NK-92 treated with Interleukin-12 subunit alpha and Interleukin-12 subunit beta, amount 100 ng/mL, for 24 hours (cell line): ENCODE measurements around the gene CAPZB.

Experiments used
- DNase-seq: peaks from one replicate; lab custom pipeline; 2025; lab: John Stamatoyannopoulos, UW

Gene CAPZB

GRCh38 chr1:19367584-19368041 is 117.7 kb downstream of the CAPZB start:
- DNase-seq = no peak

DNA sequence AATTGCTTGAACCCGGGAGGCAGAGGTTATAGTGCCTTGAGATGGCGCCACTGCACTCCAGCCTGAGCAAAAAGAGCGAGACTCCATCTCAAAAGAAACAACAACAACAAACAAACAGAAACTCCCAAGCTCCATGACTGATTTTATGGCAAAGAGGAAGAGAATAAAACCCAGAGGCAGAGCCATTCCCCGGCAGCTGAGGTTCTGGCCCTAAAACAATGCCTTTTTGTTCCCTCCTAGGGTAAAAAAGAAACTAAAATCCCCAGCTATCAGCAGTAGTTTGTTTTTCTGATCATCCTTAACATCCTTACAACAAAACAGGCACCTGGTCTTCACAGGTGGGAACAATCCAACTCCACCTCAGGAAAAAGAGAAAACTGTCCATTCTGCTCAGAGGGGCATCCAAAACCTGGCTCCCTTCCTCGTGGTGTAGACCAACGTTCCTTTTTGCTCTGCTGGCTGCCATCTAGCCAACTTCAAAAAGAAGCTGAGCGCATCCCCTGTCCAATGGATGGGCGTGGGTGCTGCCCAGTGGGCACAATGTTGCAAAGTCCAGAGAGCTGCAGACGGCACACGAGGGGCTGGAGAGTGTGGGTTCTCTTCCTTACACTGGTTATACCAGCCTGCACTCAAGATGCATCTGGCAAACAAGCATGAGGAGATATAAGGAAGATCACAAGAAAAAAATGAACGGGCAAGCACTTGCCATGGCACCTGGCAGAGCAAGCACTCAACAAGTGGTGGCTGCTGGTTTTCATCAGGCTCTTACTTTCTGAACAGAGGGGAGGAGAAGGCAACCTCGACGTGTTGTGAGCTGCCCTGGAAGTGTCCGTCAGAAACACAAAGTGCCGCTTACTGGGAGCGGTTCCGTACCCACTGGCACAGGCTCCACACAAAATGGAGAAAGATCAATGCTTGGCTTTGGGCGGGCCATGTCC is 118.5 kb downstream of the CAPZB start:
- no peak for DNase-seq

DNA sequence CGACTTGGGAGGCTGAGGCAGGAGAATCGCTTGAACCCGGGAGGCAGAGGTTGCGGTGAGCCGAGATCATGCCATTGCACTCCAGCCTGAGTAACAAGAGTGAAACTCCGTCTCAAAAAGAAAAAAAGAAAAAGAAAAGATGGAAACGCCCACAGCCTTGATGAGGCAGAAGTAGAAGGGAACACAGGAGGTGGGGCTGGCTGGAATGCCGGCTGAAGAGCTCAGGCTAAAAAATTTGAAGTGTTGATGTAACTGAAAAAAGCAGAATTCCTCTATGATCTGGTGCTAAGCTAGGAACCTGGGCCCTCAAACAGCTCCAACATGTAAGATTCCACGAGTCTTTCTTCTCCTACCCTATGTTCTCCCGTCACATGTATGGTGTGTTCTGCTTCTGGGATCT is 119.6 kb downstream of the CAPZB start:
- no peak for DNase-seq

GRCh38 chr1:19363536-19364152 is 121.7 kb downstream of the CAPZB start:
- DNase-seq = no peak

GRCh38 chr1:19361611-19362147 is 123.7 kb downstream of the CAPZB start:
- DNase-seq = no peak

GRCh38 chr1:19360843-19361610 is 124.3 kb downstream of the CAPZB start:
- DNase-seq = no peak

- no peak for DNase-seq
Observed at GRCh38 chr1:19360432-19360831, 124.9 kb downstream of the CAPZB start.

- DNase-seq = no peak
Observed at GRCh38 chr1:19360016-19360415, 125.3 kb downstream of the CAPZB start.

- no peak for DNase-seq
Observed at GRCh38 chr1:19359357-19359756, 126.0 kb downstream of the CAPZB start.

GRCh38 chr1:19358710-19359109 is 126.6 kb downstream of the CAPZB start:
- DNase-seq = no peak

GRCh38 chr1:19357299-19357986 is 127.9 kb downstream of the CAPZB start:
- no peak for DNase-seq

DNA sequence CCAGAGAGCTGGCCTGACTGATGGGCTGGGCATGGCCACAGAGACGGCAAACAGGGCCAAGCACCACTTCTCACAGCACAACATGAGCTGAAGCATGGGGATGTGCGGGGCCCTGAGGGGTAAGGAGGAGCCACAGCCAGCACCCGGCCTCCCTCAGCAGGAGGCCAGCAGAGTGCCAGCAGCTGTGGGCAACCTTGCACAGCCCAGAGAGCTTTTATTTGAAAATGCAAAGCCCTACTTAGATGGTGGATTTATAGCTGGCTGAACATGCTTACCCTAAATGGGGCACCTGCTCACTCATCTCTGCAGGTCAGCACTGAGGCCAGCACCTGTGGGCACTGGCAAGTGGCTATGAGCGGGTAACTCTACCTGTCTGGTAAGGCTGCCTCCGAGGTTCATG is 129.1 kb downstream of the CAPZB start:
- DNase-seq = no peak

DNA sequence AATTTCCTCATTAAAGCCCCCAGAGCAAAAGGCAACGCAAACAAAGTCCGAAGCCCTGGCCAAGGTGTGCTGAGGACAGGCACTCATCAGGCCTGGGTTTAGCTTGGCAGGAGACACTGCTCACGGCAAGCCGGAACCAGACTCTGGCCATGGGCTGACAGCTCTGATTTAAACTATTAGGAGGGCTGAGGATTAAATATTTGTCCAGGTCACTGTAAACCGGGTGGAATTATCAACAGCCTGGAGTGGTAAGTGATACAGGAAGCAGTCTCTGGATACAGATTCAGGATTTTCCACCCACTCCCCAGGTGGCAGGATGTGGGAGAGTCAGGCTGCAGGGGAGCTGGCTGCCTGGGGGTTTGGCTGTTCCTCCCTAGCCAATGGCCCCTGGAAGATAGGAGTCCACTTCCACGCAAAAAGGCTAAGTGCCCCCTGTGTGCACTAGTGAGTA is 130.8 kb downstream of the CAPZB start:
- DNase-seq = no peak

GRCh38 chr1:19353596-19353995 is 131.7 kb downstream of the CAPZB start:
- no peak for DNase-seq

DNA sequence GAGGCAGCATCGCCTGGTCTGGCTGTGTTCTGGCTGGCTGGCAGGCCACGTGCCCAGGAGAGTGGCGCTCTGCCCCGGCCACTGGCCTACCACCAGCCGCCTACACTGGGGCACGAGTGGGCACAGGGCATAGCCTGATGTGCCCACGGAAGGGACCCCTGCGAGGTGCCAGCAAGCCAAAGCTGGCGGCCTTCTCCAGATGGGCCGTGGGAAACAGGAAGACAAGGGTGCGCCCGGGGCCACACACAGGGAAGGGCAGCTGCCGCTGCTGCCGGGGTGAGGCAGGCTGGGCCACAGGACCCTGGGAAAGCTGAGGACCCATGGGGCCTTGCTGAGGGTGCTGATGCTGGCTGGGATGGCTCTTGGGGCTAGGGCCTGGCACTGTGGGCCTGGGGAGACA is 132.5 kb downstream of the CAPZB start:
- no peak for DNase-seq

- DNase-seq = no peak
Observed at GRCh38 chr1:19351873-19352272, 133.5 kb downstream of the CAPZB start.

DNA sequence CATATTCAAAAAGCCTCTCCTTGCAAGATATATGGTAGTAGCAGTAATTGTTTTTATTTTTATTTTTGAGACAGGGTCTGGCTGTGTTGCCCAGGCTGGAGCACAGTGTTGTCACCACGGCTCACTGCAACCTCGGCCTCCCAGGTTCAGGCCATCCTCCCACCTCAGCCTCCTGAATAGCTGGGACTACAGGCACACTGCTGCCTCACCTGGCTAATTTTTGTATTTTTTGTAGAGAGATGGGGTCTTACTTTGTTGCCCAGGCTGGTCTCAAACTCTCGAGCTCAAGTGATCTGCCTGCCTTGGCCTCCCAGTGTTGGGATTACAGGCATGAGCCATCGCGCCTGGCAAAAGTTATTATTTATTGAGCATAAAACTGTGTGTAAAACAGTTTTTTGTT is 134.8 kb downstream of the CAPZB start:
- no peak for DNase-seq

DNA sequence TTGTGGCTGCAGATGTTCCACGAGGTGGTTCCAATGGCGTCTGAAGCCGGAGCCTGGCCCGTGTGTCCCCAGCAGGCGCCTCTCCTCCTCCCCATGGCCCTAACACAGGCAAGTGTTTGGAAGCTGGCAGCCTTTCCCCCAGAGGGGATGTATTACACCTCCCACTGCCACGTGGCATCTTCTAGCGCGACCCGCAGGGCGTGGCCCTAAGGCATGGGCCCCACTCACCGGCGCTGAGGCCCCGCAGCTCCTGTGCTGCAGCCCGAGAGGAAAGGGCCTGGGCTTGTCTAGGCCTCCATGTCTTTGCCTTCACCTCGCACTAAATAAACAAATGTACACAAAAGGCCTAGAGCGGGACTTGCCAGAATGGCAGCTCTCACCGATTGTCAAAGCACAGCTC is 135.3 kb downstream of the CAPZB start:
- DNase-seq = no peak

- no peak for DNase-seq
Observed at GRCh38 chr1:19348441-19349198, 136.7 kb downstream of the CAPZB start.

- no peak for DNase-seq
Observed at GRCh38 chr1:19347533-19348172, 137.7 kb downstream of the CAPZB start.
